Measurements from ENCODE around the gene C15orf61.

The C15orf61 gene

DNA sequence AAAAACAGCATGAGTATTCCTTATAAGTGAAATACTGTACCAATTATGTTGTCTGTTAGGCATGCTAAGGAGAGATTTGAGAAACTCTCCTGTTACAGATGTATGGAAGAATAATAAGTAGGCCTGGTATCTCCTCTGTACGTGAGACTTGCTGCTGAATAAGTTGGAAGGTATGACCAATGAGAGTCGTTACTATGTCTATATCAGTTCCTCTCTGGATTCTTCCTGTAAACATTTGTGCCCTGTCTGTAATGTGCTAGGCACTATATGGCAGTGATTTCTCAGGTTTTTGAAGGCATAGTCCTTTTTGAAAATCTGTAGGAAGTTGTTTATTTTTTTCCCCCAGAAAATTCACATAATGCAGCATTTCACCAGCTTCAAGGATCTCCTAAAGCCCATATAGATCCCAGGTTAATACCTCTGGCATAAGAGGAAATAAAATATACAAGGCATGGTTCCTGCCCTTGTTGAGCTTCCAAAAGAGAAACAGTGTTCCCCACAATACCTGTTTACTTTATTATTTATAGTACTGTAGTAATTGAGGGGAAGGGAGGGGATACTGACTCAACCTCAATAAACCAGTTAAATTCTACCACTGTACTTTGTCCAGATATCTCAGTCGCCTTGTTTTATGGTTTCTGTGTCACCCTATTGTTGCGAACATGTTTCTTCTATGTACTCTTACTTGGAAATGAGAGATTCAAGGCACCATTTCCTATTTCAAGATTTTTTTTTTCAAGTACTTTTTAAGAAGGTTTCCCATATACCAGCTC, 50.1 kb downstream of the C15orf61 start:
- CTCF ChIA-PET = interaction anchor here (1.2 to 2.1 kb wide), 2 partner anchors 13 to 18 kb away, joined by 3 to 5 read pairs; no protein-coding TSS in a partner anchor
- POLR2A ChIA-PET = no interaction called here
- Histone ChIP-seq H3K36me3 (ENCODE audit: control insufficient read depth in 2 of 2, insufficient read depth in 1 of 2, low read length in 2 of 2) (no peaks in the 10 kb centered on the region), H3K27ac (ENCODE audit: extremely low read depth, low read depth, low read length) (no peak overlapping the region), H3K4me1 (ENCODE audit: control insufficient read depth, insufficient read depth, low read length) (peaks cover 20% of the 10 kb centered on the region), H3K9me3 (ENCODE audit: control insufficient read depth, insufficient read depth, low read depth, low read length) (no peaks in the 10 kb centered on the region), H3K4me3 (ENCODE audit: low read depth, low read length) (no peak overlapping the region)
- TF ChIP-seq ZNF560 (tag by site-specific recombination; IDR thresholded peaks at IDR 0.05; ENCODE audit: borderline replicate concordance) (no peak), ZNF777 (tag by site-specific recombination; IDR thresholded peaks at IDR 0.05; ENCODE audit: borderline replicate concordance) (no peak), ZNF394 (tag by site-specific recombination; IDR thresholded peaks at IDR 0.05; ENCODE audit: borderline replicate concordance) (no peak), ZNF174 (tag by site-specific recombination; IDR thresholded peaks at IDR 0.05) (no peak), SP3 (tag by site-specific recombination; IDR thresholded peaks at IDR 0.05) (no peak), GFI1B (tag by site-specific recombination; IDR thresholded peaks at IDR 0.05) (no peak), ZNF221 (tag by site-specific recombination; IDR thresholded peaks at IDR 0.05; ENCODE audit: borderline replicate concordance) (no peak), ZNF121 (tag by site-specific recombination; IDR thresholded peaks at IDR 0.05) (no peak)
- TF ChIP-seq, protein P1, sequence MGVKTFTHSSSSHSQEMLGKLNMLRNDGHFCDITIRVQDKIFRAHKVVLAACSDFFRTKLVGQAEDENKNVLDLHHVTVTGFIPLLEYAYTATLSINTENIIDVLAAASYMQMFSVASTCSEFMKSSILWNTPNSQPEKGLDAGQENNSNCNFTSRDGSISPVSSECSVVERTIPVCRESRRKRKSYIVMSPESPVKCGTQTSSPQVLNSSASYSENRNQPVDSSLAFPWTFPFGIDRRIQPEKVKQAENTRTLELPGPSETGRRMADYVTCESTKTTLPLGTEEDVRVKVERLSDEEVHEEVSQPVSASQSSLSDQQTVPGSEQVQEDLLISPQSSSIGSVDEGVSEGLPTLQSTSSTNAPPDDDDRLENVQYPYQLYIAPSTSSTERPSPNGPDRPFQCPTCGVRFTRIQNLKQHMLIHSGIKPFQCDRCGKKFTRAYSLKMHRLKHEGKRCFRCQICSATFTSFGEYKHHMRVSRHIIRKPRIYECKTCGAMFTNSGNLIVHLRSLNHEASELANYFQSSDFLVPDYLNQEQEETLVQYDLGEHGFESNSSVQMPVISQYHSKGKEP (tag by site-specific recombination; IDR thresholded peaks at IDR 0.05) = no peak
- TF ChIP-seq, protein P2, sequence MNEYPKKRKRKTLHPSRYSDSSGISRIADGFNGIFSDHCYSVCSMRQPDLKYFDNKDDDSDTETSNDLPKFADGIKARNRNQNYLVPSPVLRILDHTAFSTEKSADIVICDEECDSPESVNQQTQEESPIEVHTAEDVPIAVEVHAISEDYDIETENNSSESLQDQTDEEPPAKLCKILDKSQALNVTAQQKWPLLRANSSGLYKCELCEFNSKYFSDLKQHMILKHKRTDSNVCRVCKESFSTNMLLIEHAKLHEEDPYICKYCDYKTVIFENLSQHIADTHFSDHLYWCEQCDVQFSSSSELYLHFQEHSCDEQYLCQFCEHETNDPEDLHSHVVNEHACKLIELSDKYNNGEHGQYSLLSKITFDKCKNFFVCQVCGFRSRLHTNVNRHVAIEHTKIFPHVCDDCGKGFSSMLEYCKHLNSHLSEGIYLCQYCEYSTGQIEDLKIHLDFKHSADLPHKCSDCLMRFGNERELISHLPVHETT (tag by site-specific recombination; IDR thresholded peaks at IDR 0.05) = no peak
- TF ChIP-seq, protein P3, sequence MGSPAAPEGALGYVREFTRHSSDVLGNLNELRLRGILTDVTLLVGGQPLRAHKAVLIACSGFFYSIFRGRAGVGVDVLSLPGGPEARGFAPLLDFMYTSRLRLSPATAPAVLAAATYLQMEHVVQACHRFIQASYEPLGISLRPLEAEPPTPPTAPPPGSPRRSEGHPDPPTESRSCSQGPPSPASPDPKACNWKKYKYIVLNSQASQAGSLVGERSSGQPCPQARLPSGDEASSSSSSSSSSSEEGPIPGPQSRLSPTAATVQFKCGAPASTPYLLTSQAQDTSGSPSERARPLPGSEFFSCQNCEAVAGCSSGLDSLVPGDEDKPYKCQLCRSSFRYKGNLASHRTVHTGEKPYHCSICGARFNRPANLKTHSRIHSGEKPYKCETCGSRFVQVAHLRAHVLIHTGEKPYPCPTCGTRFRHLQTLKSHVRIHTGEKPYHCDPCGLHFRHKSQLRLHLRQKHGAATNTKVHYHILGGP (tag by site-specific recombination; IDR thresholded peaks at IDR 0.05) = no peak

DNA sequence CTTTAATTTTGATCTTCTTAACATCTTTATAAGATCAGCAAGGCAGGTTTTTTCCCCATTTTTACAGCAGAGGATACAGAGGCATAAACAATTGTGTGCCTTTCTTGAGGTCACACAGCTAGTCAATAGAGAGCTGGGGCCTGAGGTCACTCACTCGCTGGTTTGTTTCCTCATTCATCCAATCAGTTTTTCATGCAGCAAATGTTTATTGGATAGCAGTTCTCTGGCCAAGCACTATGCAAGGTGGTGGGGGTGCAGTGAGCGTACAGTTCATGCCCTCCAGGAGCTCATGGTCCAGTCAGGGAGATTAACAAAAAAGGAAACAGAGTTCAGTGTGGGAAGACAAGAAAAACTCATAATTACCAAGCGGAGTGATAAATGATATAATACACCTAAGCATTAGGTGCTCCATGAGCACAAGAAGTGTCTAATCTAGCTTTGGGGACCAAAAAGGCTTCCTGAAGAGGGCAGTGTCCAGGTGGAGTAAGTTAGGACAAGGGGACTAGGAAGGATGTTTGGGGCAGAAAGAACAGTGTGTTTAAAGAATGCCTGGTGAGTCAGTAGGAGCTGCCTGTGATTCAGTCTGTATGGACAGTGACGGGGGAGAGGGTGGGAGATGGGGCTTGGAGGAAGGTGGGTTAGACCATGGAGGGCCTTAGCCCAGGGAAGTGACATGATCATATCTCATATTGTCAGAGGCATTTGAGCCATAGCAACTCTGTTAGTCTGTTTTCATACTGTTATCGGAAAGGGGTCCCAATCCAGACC, 50.9 kb downstream of the C15orf61 start:
- TF ChIP-seq ZNF776 (tag by site-specific recombination; IDR thresholded peaks at IDR 0.05; ENCODE audit: borderline replicate concordance) = no peak
- no peak for TF ChIP-seq ZSCAN23 (tag by site-specific recombination; IDR thresholded peaks at IDR 0.05)
- TF ChIP-seq, protein P4, sequence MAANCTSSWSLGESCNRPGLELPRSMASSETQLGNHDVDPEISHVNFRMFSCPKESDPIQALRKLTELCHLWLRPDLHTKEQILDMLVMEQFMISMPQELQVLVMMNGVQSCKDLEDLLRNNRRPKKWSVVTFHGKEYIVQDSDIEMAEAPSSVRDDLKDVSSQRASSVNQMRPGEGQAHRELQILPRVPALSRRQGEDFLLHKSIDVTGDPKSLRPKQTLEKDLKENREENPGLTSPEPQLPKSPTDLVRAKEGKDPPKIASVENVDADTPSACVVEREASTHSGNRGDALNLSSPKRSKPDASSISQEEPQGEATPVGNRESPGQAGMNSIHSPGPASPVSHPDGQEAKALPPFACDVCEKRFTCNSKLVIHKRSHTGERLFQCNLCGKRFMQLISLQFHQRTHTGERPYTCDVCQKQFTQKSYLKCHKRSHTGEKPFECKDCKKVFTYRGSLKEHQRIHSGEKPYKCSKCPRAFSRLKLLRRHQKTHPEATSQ (tag by site-specific recombination; IDR thresholded peaks at IDR 0.05) = no peak
- TF ChIP-seq, protein P5, sequence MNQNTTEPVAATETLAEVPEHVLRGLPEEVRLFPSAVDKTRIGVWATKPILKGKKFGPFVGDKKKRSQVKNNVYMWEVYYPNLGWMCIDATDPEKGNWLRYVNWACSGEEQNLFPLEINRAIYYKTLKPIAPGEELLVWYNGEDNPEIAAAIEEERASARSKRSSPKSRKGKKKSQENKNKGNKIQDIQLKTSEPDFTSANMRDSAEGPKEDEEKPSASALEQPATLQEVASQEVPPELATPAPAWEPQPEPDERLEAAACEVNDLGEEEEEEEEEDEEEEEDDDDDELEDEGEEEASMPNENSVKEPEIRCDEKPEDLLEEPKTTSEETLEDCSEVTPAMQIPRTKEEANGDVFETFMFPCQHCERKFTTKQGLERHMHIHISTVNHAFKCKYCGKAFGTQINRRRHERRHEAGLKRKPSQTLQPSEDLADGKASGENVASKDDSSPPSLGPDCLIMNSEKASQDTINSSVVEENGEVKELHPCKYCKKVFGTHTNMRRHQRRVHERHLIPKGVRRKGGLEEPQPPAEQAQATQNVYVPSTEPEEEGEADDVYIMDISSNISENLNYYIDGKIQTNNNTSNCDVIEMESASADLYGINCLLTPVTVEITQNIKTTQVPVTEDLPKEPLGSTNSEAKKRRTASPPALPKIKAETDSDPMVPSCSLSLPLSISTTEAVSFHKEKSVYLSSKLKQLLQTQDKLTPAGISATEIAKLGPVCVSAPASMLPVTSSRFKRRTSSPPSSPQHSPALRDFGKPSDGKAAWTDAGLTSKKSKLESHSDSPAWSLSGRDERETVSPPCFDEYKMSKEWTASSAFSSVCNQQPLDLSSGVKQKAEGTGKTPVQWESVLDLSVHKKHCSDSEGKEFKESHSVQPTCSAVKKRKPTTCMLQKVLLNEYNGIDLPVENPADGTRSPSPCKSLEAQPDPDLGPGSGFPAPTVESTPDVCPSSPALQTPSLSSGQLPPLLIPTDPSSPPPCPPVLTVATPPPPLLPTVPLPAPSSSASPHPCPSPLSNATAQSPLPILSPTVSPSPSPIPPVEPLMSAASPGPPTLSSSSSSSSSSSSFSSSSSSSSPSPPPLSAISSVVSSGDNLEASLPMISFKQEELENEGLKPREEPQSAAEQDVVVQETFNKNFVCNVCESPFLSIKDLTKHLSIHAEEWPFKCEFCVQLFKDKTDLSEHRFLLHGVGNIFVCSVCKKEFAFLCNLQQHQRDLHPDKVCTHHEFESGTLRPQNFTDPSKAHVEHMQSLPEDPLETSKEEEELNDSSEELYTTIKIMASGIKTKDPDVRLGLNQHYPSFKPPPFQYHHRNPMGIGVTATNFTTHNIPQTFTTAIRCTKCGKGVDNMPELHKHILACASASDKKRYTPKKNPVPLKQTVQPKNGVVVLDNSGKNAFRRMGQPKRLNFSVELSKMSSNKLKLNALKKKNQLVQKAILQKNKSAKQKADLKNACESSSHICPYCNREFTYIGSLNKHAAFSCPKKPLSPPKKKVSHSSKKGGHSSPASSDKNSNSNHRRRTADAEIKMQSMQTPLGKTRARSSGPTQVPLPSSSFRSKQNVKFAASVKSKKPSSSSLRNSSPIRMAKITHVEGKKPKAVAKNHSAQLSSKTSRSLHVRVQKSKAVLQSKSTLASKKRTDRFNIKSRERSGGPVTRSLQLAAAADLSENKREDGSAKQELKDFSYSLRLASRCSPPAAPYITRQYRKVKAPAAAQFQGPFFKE (tag by site-specific recombination; IDR thresholded peaks at IDR 0.05; ENCODE audit: borderline replicate concordance) = no peak
- TF ChIP-seq ZNF140 (tag by site-specific recombination; IDR thresholded peaks at IDR 0.05) = no peak
- TF ChIP-seq ZBTB20 (tag by site-specific recombination; IDR thresholded peaks at IDR 0.05) = 0 out of 2 replicates have a peak, but pooled peaks have one; percentile 15
- peaks cover 20% of the 10 kb centered on the region for H3K4me1 ChIP-seq (ENCODE audit: control insufficient read depth, insufficient read depth, low read length)
- no peaks in the 10 kb centered on the region for H3K36me3 ChIP-seq (ENCODE audit: control insufficient read depth in 2 of 2, insufficient read depth in 1 of 2, low read length in 2 of 2)
- no peaks in the 10 kb centered on the region for H3K9me3 ChIP-seq (ENCODE audit: control insufficient read depth, insufficient read depth, low read depth, low read length)
- H3K4me3 ChIP-seq (ENCODE audit: low read depth, low read length) = no peak overlapping the region
- POLR2A ChIA-PET = no interaction called here
- CTCF ChIA-PET = interaction anchor here (0.7 to 2.1 kb wide), 4 partner anchors 9 to 145 kb away, joined by 3 to 5 read pairs (median 3); no protein-coding TSS in a partner anchor
- no peak overlapping the region for H3K27ac ChIP-seq (ENCODE audit: extremely low read depth, low read depth, low read length)
